PC-3 (cell line): ENCODE results near the gene GXYLT2.

ENCODE experiments used
- EZH2 ChIP-seq: fragments of 300-600 bp; sonication (generic); IDR thresholded peaks from one replicate; pipeline ENCODE4 v1.6.1; 2017; ENCODE audit warnings: antibody characterized with exemption, mild to moderate bottlenecking, low read length; ENCODE audit not compliant: unreplicated experiment
- EZH2phosphoT487 ChIP-seq: fragments of 300-600 bp; sonication (generic); IDR thresholded peaks from 2 replicates; pipeline ENCODE4 v1.6.1; 2018; ENCODE audit warnings: mild to moderate bottlenecking, antibody characterized with exemption, low read length, borderline replicate concordance
- TF ChIP-seq, protein P1 (sequence below): fragments of 300-600 bp; sonication (generic); conservative IDR thresholded peaks from 2 replicates; pipeline ENCODE4 v1.5.1; 2017; ENCODE audit warnings: antibody characterized with exemption, low read depth, mild to moderate bottlenecking, low read length

DNA sequence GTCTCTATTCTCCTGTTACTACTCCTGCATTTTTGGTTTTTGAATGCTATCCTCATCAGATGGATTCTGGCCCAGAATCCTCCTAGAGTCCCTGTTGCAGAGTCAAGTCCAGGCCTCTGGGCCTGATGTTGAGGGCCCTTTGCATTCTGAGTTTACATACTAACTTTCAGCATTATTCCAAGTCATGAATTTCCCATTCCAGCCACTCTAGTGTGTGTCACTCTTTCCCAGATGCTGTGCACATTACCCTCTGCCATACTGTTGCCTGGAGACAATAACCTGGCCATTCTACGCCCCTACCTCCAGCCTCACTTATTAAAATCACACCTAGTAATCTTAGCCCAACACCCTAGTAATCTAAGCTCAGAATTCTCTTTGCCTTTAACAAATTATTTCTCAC lies 53.4 kb downstream of the GXYLT2 start:
- TF ChIP-seq, protein P1, sequence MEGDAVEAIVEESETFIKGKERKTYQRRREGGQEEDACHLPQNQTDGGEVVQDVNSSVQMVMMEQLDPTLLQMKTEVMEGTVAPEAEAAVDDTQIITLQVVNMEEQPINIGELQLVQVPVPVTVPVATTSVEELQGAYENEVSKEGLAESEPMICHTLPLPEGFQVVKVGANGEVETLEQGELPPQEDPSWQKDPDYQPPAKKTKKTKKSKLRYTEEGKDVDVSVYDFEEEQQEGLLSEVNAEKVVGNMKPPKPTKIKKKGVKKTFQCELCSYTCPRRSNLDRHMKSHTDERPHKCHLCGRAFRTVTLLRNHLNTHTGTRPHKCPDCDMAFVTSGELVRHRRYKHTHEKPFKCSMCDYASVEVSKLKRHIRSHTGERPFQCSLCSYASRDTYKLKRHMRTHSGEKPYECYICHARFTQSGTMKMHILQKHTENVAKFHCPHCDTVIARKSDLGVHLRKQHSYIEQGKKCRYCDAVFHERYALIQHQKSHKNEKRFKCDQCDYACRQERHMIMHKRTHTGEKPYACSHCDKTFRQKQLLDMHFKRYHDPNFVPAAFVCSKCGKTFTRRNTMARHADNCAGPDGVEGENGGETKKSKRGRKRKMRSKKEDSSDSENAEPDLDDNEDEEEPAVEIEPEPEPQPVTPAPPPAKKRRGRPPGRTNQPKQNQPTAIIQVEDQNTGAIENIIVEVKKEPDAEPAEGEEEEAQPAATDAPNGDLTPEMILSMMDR, result no peak
- TF ChIP-seq EZH2 (no peak), EZH2phosphoT487 (no peak)
